ENCODE measurements around the gene SPRN.

GRCh38 chr10:133405272-133405671, 19.2 kb downstream of the SPRN start:
- no peak for TF ChIP-seq GATA3 (IDR thresholded peaks at IDR 0.05; ENCODE audit: low read depth, low read length)
- no peak for TF ChIP-seq GATA2 (IDR thresholded peaks at IDR 0.05; ENCODE audit: low read depth, low read length)

Measured in SH-SY5Y (cell line).